ENCODE measurements around the gene PHC3.

- no peak for TF ChIP-seq EZH2 (IDR thresholded peaks at IDR 0.05; ENCODE audit: insufficient read depth, poor library complexity, severe bottlenecking)
- no peak for TF ChIP-seq EZH2phosphoT487 (IDR thresholded peaks at IDR 0.05; ENCODE audit: insufficient read depth, low read depth)
These were observed 43.6 kb upstream of the PHC3 start for GRCh38 chr3:170225166-170225565.

Measured in GM23248 (cell line).